ENCODE measurements around the gene CHPT1.
"Not testable (repeated sequence)": the region's sequence is repeated elsewhere in the genome, so short reads cannot be mapped to it uniquely, and the experiment has no call there.

DNA sequence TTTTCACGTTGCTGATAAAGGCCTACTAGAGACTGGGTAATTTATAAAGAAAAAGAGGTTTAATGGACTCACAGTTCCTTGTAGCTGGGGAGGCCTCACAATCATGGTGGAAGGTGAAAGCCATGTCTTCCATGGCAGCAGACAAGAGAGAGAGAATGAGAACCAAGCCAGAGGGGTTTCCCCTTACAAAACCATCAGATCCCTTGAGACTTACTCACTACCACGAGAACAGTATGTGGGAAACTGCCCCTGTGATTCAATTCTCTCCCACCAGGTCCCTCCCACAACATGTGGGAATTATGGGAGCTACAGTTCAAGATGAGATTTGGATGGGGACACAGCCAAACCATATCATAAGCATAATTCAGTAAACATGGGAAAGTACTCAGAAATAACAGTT lies 36.8 kb upstream of the CHPT1 start:
- TF ChIP-seq, protein P1, sequence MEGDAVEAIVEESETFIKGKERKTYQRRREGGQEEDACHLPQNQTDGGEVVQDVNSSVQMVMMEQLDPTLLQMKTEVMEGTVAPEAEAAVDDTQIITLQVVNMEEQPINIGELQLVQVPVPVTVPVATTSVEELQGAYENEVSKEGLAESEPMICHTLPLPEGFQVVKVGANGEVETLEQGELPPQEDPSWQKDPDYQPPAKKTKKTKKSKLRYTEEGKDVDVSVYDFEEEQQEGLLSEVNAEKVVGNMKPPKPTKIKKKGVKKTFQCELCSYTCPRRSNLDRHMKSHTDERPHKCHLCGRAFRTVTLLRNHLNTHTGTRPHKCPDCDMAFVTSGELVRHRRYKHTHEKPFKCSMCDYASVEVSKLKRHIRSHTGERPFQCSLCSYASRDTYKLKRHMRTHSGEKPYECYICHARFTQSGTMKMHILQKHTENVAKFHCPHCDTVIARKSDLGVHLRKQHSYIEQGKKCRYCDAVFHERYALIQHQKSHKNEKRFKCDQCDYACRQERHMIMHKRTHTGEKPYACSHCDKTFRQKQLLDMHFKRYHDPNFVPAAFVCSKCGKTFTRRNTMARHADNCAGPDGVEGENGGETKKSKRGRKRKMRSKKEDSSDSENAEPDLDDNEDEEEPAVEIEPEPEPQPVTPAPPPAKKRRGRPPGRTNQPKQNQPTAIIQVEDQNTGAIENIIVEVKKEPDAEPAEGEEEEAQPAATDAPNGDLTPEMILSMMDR (conservative IDR thresholded peaks at IDR 0.05; ENCODE audit: low read length), result not testable (repeated sequence)
- not testable (repeated sequence) for TF ChIP-seq EZH2phosphoT487 (IDR thresholded peaks at IDR 0.05; ENCODE audit: borderline replicate concordance)
